ENCODE data around the gene SNX30. TPM values are rescaled to one million over a fixed set of nuclear protein-coding genes. Genes with fewer than 3 reads are reported as not detected.

SNX30 gene
- total RNA-seq, 1 experiment from 2014 or later = 6.9 TPM

GRCh38 chr9:112823257-112823656, 72.7 kb downstream of the SNX30 start:
- no TSS peak for BruUV-seq (replicated peaks)
- TF ChIP-seq REST (IDR thresholded peaks at IDR 0.05; ENCODE audit: insufficient read depth in 1 of 2, low read depth in 2 of 2, low read length in 1 of 2) = no peak
- no peak for TF ChIP-seq POLR2AphosphoS5 (IDR thresholded peaks at IDR 0.05; ENCODE audit: low read depth, low read length)
- TF ChIP-seq CTCF (IDR thresholded peaks at IDR 0.05) = no peak
- no peak for TF ChIP-seq TCF7L2 (IDR thresholded peaks at IDR 0.05; ENCODE audit: low read depth, low read length)
- no peak for TF ChIP-seq SIN3A (IDR thresholded peaks at IDR 0.05; ENCODE audit: borderline replicate concordance, insufficient read depth, low read depth, low read length)
- intact Hi-C loops (cut with micrococcal nuclease; ENCODE audit: unreplicated experiment) (no loop called here), in situ Hi-C loops (cut with HindIII; ENCODE audit: low pct_unique_long_range_greater_than_20kb, low sequenced_read_pairs) (no loop called here)
- H3K4me1 ChIP-seq (ENCODE audit: control insufficient read depth, insufficient read depth, low read length) = no peaks in the 10 kb centered on the region
- no peak overlapping the region for H3K4me3 ChIP-seq (ENCODE audit: low read depth in 2 of 2, low read length in 2 of 2)
- ATAC-seq (no peak), DNase-seq (ENCODE audit: low read depth, low spot score) (no peak)
- no peaks in the 10 kb centered on the region for H3K9me3 ChIP-seq (ENCODE audit: control insufficient read depth, insufficient read depth, low read depth, low read length)
- CTCF ChIA-PET = no interaction called here
- POLR2A ChIA-PET = interaction anchor here (0.7 kb wide), 1 partner anchor 711 kb away, joined by 3 read pairs; no protein-coding TSS in a partner anchor
- no peaks in the 10 kb centered on the region for H3K27me3 ChIP-seq (ENCODE audit: control insufficient read depth, insufficient read depth, low read length)
- no peak overlapping the region for H3K27ac ChIP-seq (ENCODE audit: low read length)
- H3K36me3 ChIP-seq (ENCODE audit: control insufficient read depth, insufficient read depth, low read length) = no peaks in the 10 kb centered on the region

- no peak for TF ChIP-seq SIN3A (IDR thresholded peaks at IDR 0.05; ENCODE audit: borderline replicate concordance, insufficient read depth, low read depth, low read length)
- no peaks in the 10 kb centered on the region for H3K36me3 ChIP-seq (ENCODE audit: control insufficient read depth, insufficient read depth, low read length)
- BruUV-seq (replicated peaks) = no TSS peak
- DNase-seq (ENCODE audit: low read depth, low spot score) (no peak), ATAC-seq (no peak)
- CTCF ChIA-PET = no interaction called here
- H3K27me3 ChIP-seq (ENCODE audit: control insufficient read depth, insufficient read depth, low read length) = no peaks in the 10 kb centered on the region
- in situ Hi-C loops (cut with HindIII; ENCODE audit: low pct_unique_long_range_greater_than_20kb, low sequenced_read_pairs) = no loop called here
- no peak overlapping the region for H3K4me3 ChIP-seq (ENCODE audit: low read depth in 2 of 2, low read length in 2 of 2)
- no peaks in the 10 kb centered on the region for H3K4me1 ChIP-seq (ENCODE audit: control insufficient read depth, insufficient read depth, low read length)
- POLR2A ChIA-PET = no interaction called here
- H3K27ac ChIP-seq (ENCODE audit: low read length) = no peak overlapping the region
- intact Hi-C loops (cut with micrococcal nuclease; ENCODE audit: unreplicated experiment) = no loop called here
- no peaks in the 10 kb centered on the region for H3K9me3 ChIP-seq (ENCODE audit: control insufficient read depth, insufficient read depth, low read depth, low read length)
These were observed 80.8 kb downstream of the SNX30 start for GRCh38 chr9:112831281-112831851.

- intact Hi-C loops (cut with micrococcal nuclease; ENCODE audit: unreplicated experiment) = no loop called here
- Histone ChIP-seq H3K4me3 (ENCODE audit: low read depth in 2 of 2, low read length in 2 of 2) (no peak overlapping the region), H3K9me3 (ENCODE audit: control insufficient read depth, insufficient read depth, low read depth, low read length) (no peaks in the 10 kb centered on the region), H3K36me3 (ENCODE audit: control insufficient read depth, insufficient read depth, low read length) (no peaks in the 10 kb centered on the region), H3K4me1 (ENCODE audit: control insufficient read depth, insufficient read depth, low read length) (no peaks in the 10 kb centered on the region), H3K27me3 (ENCODE audit: control insufficient read depth, insufficient read depth, low read length) (no peaks in the 10 kb centered on the region), H3K27ac (ENCODE audit: low read length) (no peak overlapping the region)
- in situ Hi-C loops (cut with HindIII; ENCODE audit: low pct_unique_long_range_greater_than_20kb, low sequenced_read_pairs) = no loop called here
- TF ChIP-seq REST (IDR thresholded peaks at IDR 0.05; ENCODE audit: insufficient read depth in 1 of 2, low read depth in 2 of 2, low read length in 1 of 2) = no peak
- no peak for TF ChIP-seq POLR2AphosphoS5 (IDR thresholded peaks at IDR 0.05; ENCODE audit: low read depth, low read length)
- no peak for TF ChIP-seq CTCF (IDR thresholded peaks at IDR 0.05)
- no peak for TF ChIP-seq TCF7L2 (IDR thresholded peaks at IDR 0.05; ENCODE audit: low read depth, low read length)
- TF ChIP-seq SIN3A (IDR thresholded peaks at IDR 0.05; ENCODE audit: borderline replicate concordance, insufficient read depth, low read depth, low read length) = no peak
- ATAC-seq (no peak), DNase-seq (ENCODE audit: low read depth, low spot score) (no peak)
- CTCF ChIA-PET = no interaction called here
- POLR2A ChIA-PET = no interaction called here
- BruUV-seq (replicated peaks) = no TSS peak
These were observed 81.4 kb downstream of the SNX30 start for GRCh38 chr9:112831969-112832368.

Data from Panc1 (cell line).